H9 (cell line): ENCODE measurements around the gene SYCN. TPM values are rescaled to one million over a fixed set of nuclear protein-coding genes. Genes with fewer than 3 reads are reported as not detected.

Source experiments
- DNase-seq: peaks from one replicate; pipeline ENCODE4 v3.0.0-alpha.2; 2017
- H2AFZ ChIP-seq: one replicate; pipeline ENCODE4 v1.6.1; 2013; ENCODE audit warnings: mild to moderate bottlenecking, low read length, control low read depth, moderate library complexity
- H2AK5ac ChIP-seq: 2 replicates; pipeline ENCODE4 v1.6.1; 2013; ENCODE audit warnings: low read length, control low read depth, mixed read lengths; ENCODE audit not compliant: insufficient read length
- H2BK120ac ChIP-seq: one replicate; pipeline ENCODE4 v1.6.1; 2013; ENCODE audit warnings: low read depth, mild to moderate bottlenecking, low read length, control low read depth, inconsistent platforms; ENCODE audit not compliant: poor library complexity, severe bottlenecking
- H2BK12ac ChIP-seq: 2 replicates; pipeline ENCODE4 v1.6.1; 2013; ENCODE audit warnings: low read length, control low read depth, mixed read lengths, low read depth; ENCODE audit not compliant: insufficient read length
- H2BK15ac ChIP-seq: 2 replicates; pipeline ENCODE4 v1.6.1; 2013; ENCODE audit warnings: low read depth, low read length, control low read depth
- H2BK20ac ChIP-seq: one replicate; pipeline ENCODE4 v1.6.1; 2013; ENCODE audit warnings: low read depth, mild to moderate bottlenecking, low read length, control low read depth, inconsistent platforms; ENCODE audit not compliant: poor library complexity, severe bottlenecking
- H2BK5ac ChIP-seq: 2 replicates; pipeline ENCODE4 v1.6.1; 2013; ENCODE audit warnings: low read length, control low read depth, mixed read lengths; ENCODE audit not compliant: insufficient read length
- H3K14ac ChIP-seq: 2 replicates; pipeline ENCODE4 v1.6.1; 2013; ENCODE audit warnings: low read length, control low read depth; ENCODE audit not compliant: insufficient read depth
- H3K18ac ChIP-seq: 2 replicates; pipeline ENCODE4 v1.6.1; 2013; ENCODE audit warnings: low read depth, mild to moderate bottlenecking, mixed read lengths, low read length, control low read depth; ENCODE audit not compliant: insufficient read length
- H3K23ac ChIP-seq: 2 replicates; pipeline ENCODE4 v1.6.1; 2013; ENCODE audit warnings: low read length, control low read depth, mixed read lengths, low read depth; ENCODE audit not compliant: insufficient read length
- H3K23me2 ChIP-seq: 2 replicates; pipeline ENCODE4 v1.6.1; 2013; ENCODE audit warnings: low read depth, mild to moderate bottlenecking, mixed read lengths, low read length, control low read depth; ENCODE audit not compliant: insufficient read length, poor library complexity, severe bottlenecking
- H3K27ac ChIP-seq: 2 replicates; pipeline ENCODE4 v1.5.1; 2013; ENCODE audit warnings: low read length, control low read depth, mixed read lengths, low read depth; ENCODE audit not compliant: insufficient read length
- H3K27me3 ChIP-seq: 2 replicates; pipeline ENCODE4 v1.6.1; 2013; ENCODE audit warnings: low read length, control low read depth, inconsistent platforms; ENCODE audit not compliant: insufficient read depth
- H3K4ac ChIP-seq: 2 replicates; pipeline ENCODE4 v1.6.1; 2013; ENCODE audit warnings: low read depth, mild to moderate bottlenecking, control low read depth, inconsistent platforms, low read length, moderate library complexity
- H3K4me1 ChIP-seq: 2 replicates; pipeline ENCODE4 v1.6.1; 2013; ENCODE audit warnings: low read length, control low read depth, inconsistent platforms; ENCODE audit not compliant: insufficient read depth
- H3K4me2 ChIP-seq: 2 replicates; pipeline ENCODE4 v1.6.1; 2013; ENCODE audit warnings: low read length, control low read depth, mixed read lengths; ENCODE audit not compliant: insufficient read length, insufficient read depth
- H3K56ac ChIP-seq: 2 replicates; pipeline ENCODE4 v1.6.1; 2013; ENCODE audit warnings: low read depth, mild to moderate bottlenecking, mixed read lengths, low read length, control low read depth; ENCODE audit not compliant: insufficient read length
- H3K79me1 ChIP-seq: 2 replicates; pipeline ENCODE4 v1.6.1; 2013; ENCODE audit warnings: low read depth, mild to moderate bottlenecking, moderate library complexity, low read length, control low read depth, inconsistent platforms; ENCODE audit not compliant: insufficient read depth, poor library complexity, severe bottlenecking
- H3K79me2 ChIP-seq: 2 replicates; pipeline ENCODE4 v1.6.1; 2013; ENCODE audit warnings: low read length, control low read depth, inconsistent platforms; ENCODE audit not compliant: insufficient read depth
- H3K9ac ChIP-seq: 2 replicates; pipeline ENCODE4 v1.6.1; 2013; ENCODE audit warnings: low read length, control low read depth, mixed read lengths; ENCODE audit not compliant: insufficient read length; ENCODE audit errors: extremely low read depth
- H3K9me3 ChIP-seq: one replicate; pipeline ENCODE4 v1.6.1; 2013; ENCODE audit warnings: low read depth, low read length, inconsistent platforms; ENCODE audit not compliant: control insufficient read depth
- H3T11ph ChIP-seq: one replicate; pipeline ENCODE4 v1.6.1; 2013; ENCODE audit warnings: mild to moderate bottlenecking, low read length, control low read depth, inconsistent platforms
- H4K20me1 ChIP-seq: one replicate; pipeline ENCODE4 v1.6.1; 2013; ENCODE audit not compliant: control insufficient read depth, insufficient read length, insufficient read depth
- H4K5ac ChIP-seq: 2 replicates; pipeline ENCODE4 v1.6.1; 2013; ENCODE audit warnings: low read depth, mild to moderate bottlenecking, mixed read lengths, low read length, control low read depth; ENCODE audit not compliant: insufficient read length
- H4K8ac ChIP-seq: replicated peaks from 2 replicates; pipeline ENCODE4 v1.6.1; 2013; ENCODE audit warnings: low read length, control low read depth, mixed read lengths, low read depth; ENCODE audit not compliant: insufficient read length
- H4K91ac ChIP-seq: 2 replicates; pipeline ENCODE4 v1.6.1; 2013; ENCODE audit warnings: low read depth, mild to moderate bottlenecking, moderate library complexity, mixed read lengths, low read length, control low read depth; ENCODE audit not compliant: insufficient read length
- H3K27ac Mint-ChIP-seq, 3 experiments: 2 replicates in 2 of 3; 3 replicates in 1 of 3; pipeline ENCODE4 v1.8.0; 2020 to 2021; ENCODE audit warnings: mixed read lengths in 3 of 3, mild to moderate bottlenecking in 1 of 3, moderate library complexity in 1 of 3
- H3K27me3 Mint-ChIP-seq: 2 replicates; pipeline ENCODE4 v1.8.0; 2021; ENCODE audit warnings: low read depth, mild to moderate bottlenecking, moderate library complexity, mixed read lengths
- H3K36me3 Mint-ChIP-seq, 3 experiments: 2 replicates in 2 of 3; 3 replicates in 1 of 3; pipeline ENCODE4 v1.8.0; 2020 to 2021; ENCODE audit warnings: low read depth in 3 of 3, mixed read lengths in 3 of 3; ENCODE audit not compliant: insufficient read depth in 1 of 3
- H3K4me1 Mint-ChIP-seq, 2 experiments: 2 replicates each; pipeline ENCODE4 v1.8.0; 2020; ENCODE audit warnings: mixed read lengths in 2 of 2
- H3K4me3 Mint-ChIP-seq, 2 experiments: 2 replicates in 1 of 2; 3 replicates in 1 of 2; pipeline ENCODE4 v1.8.0; 2020 to 2021; ENCODE audit warnings: mild to moderate bottlenecking in 2 of 2, mixed read lengths in 2 of 2, moderate library complexity in 1 of 2
- H3K9me3 Mint-ChIP-seq, 2 experiments: 2 replicates in 1 of 2; 3 replicates in 1 of 2; pipeline ENCODE4 v1.8.0; 2020; ENCODE audit warnings: mild to moderate bottlenecking in 2 of 2, mixed read lengths in 2 of 2, moderate library complexity in 1 of 2
- CTCF ChIP-seq: fragments of 200-600 bp; sonication (generic); conservative IDR thresholded peaks from 3 replicates; pipeline ENCODE4 v1.8.0; 2021; ENCODE audit warnings: antibody characterized with exemption, mild to moderate bottlenecking
- WGBS: extraction: QIAGEN DNeasy Blood & Tissue Kit; methylation state at CpG from one replicate; pipeline ENCODE4 v1.1.7; 2013; ENCODE audit warnings: missing lambda C conversion rate, low lambda C conversion rate, mixed read lengths; ENCODE audit not compliant: insufficient read length; ENCODE audit errors: extremely low coverage; 5-methylcytosine and 5-hydroxymethylcytosine counted together
- total RNA-seq: library from RNA; stranded (reverse); gene quantifications from 2 replicates; pipeline ENCODE4 v1.2.1, GENCODE V29; 2021

SYCN gene
- total RNA-seq, 1 experiment from 2014 or later: not detected

DNA sequence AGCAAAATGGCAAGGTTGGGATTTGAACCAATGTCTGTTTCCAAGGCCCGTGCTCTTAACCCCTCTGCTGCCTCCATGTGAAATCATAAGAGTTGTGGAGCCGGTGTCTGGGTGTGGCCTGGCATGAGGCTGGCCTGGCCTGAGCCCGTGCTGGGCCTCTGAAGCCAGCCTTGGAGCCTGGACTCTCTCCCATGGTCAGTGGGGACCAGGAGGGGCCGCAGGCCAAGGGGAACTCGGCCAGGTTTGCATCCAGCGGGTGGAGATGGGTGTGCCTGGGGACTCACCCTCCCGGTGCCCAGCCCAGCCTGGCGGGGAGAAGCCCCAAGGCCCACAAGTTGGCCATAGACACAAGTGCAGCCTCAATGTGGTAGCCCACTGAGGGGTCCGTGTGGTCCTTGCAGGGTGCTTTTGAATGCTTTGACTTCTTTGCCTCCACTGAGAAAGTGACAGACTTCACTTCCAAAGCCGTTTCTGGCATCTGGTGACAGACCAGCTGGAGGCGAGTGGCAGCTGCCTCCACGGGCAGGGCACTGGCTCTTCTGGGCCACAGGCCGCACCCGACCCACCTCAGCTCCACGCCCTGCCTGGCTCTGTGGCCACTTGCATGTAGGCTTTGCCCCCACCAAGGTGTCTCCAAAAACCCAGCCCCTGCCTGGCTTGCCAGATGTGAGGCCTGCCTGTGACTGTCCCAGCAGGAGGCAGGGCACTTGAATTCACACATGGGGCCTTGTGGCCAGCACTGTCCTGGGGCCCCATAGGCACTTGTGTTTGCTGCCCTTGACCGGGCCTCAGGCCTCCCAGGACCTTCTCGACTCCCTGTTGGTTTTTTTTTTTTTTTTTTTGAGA is 33.5 kb downstream of the SYCN start:
- peaks cover 2 to 26% (median 19%) of the 10 kb centered on the region in 3 experiments; a peak in 6 of 7 replicates for H3K36me3 Mint-ChIP-seq
- Histone ChIP-seq H2AFZ (no peak overlapping the region), H2BK12ac (no peak overlapping the region), H2BK5ac (no peak overlapping the region), H3T11ph (no peak overlapping the region), H3K23ac (no peak overlapping the region), H4K20me1 (no peaks in the 10 kb centered on the region), H3K18ac (no peak overlapping the region), H3K79me2 (no peaks in the 10 kb centered on the region), H3K27ac (no peak overlapping the region), H4K8ac (no peak overlapping the region), H2AK5ac (no peak overlapping the region), H4K91ac (no peak overlapping the region), H3K56ac (no peak overlapping the region), H3K9ac (no peak overlapping the region), H2BK120ac (no peak overlapping the region), H3K4me1 (no peaks in the 10 kb centered on the region; the same call in 1 of the 2 replicates), H3K4me2 (no peak overlapping the region), H2BK20ac (no peak overlapping the region), H3K79me1 (no peaks in the 10 kb centered on the region), H3K23me2 (peaks cover 3% of the 10 kb centered on the region), H4K5ac (no peak overlapping the region), H2BK15ac (no peak overlapping the region), H3K9me3 (no peaks in the 10 kb centered on the region), H3K14ac (no peak overlapping the region; the same call in 1 of the 2 replicates), H3K4ac (no peak overlapping the region), H3K27me3 (no peaks in the 10 kb centered on the region)
- no peaks in the 10 kb centered on the region for H3K27me3 Mint-ChIP-seq
- no peak for DNase-seq
- H3K4me1 Mint-ChIP-seq: peaks cover 15 to 24% of the 10 kb centered on the region in 2 experiments
- peak overlapping the region in 2 of 3 experiments; percentile 34 to 74; a peak in 1 of 7 replicates for H3K27ac Mint-ChIP-seq
- no peak overlapping the region; a peak in 1 of 5 replicates for H3K4me3 Mint-ChIP-seq
- H3K9me3 Mint-ChIP-seq: no peaks in the 10 kb centered on the region
- no CpG with 5 or more reads among the region's 17 CpGs for WGBS
- no peak for TF ChIP-seq CTCF
